ENCODE measurements around the gene PLSCR3.

- TF ChIP-seq, protein P1, sequence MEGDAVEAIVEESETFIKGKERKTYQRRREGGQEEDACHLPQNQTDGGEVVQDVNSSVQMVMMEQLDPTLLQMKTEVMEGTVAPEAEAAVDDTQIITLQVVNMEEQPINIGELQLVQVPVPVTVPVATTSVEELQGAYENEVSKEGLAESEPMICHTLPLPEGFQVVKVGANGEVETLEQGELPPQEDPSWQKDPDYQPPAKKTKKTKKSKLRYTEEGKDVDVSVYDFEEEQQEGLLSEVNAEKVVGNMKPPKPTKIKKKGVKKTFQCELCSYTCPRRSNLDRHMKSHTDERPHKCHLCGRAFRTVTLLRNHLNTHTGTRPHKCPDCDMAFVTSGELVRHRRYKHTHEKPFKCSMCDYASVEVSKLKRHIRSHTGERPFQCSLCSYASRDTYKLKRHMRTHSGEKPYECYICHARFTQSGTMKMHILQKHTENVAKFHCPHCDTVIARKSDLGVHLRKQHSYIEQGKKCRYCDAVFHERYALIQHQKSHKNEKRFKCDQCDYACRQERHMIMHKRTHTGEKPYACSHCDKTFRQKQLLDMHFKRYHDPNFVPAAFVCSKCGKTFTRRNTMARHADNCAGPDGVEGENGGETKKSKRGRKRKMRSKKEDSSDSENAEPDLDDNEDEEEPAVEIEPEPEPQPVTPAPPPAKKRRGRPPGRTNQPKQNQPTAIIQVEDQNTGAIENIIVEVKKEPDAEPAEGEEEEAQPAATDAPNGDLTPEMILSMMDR (IDR thresholded peaks at IDR 0.05): no peak
- TF ChIP-seq POLR2A (IDR thresholded peaks at IDR 0.05): no peak
Observed at GRCh38 chr17:7403043-7403726, 8.9 kb upstream of the PLSCR3 start.

Data from thyroid gland (tissue), 4 donors.